Colonic mucosa (tissue), 4 donors: ENCODE results near the gene HOXA4. TPM values are rescaled to one million over a fixed set of nuclear protein-coding genes. Genes with fewer than 3 reads are reported as not detected.
A peak's percentile ranks its signal among the peaks of the same experiment; 100 is the strongest.

Experiments used
- DNase-seq: peaks from one replicate; pipeline ENCODE4 v3.0.0-alpha.2; 2020
- H3K27ac ChIP-seq: fragments of 200-600 bp; one replicate; pipeline ENCODE4 v1.8.0; 2021
- H3K27me3 ChIP-seq: fragments of 200-600 bp; one replicate; pipeline ENCODE4 v1.8.0; 2021
- H3K36me3 ChIP-seq: fragments of 200-600 bp; one replicate; pipeline ENCODE4 v1.8.0; 2021
- H3K4me1 ChIP-seq: fragments of 200-600 bp; one replicate; pipeline ENCODE4 v1.8.0; 2021; ENCODE audit warnings: mild to moderate bottlenecking
- H3K4me3 ChIP-seq: fragments of 200-600 bp; one replicate; pipeline ENCODE4 v1.8.0; 2021
- H3K9ac ChIP-seq, 2 donors: one replicate each; pipeline ENCODE4 v1.7.0; 2013; ENCODE audit warnings: control low read depth in 2 of 2, low read depth in 2 of 2, low read length in 2 of 2
- H3K9me3 ChIP-seq: fragments of 200-600 bp; one replicate; pipeline ENCODE4 v1.8.0; 2021
- intact Hi-C: fragments of 100-400 bp; cut with DNase I; formaldehyde crosslinking; loops from one replicate; pipeline ENCODE4 v1.14.1; 2022
- total RNA-seq, 2 donors: library from RNA; stranded (reverse); fragmentation: NEBNext Ultra II Directional in 1 of 2; extraction: Animal tissue kit (Norgen Biotek cat#: 25700) in 1 of 2; gene quantifications; one replicate each; pipeline ENCODE4 v1.2.1, GENCODE V29; 2021
- TF ChIP-seq, protein P1 (sequence below): fragments of 200-600 bp; IDR thresholded peaks from one replicate; pipeline ENCODE4 v1.8.0; 2022; ENCODE audit warnings: antibody characterized with exemption, mild to moderate bottlenecking
- donor health status: healthy.
- donor health status: DM: no; HTN: no; CAD: no.
- donor health status: DM: no; HTN: no; CAD: no.

HOXA4 gene
- total RNA-seq, 2 donors from 2014 or later, result 3.3 to 4.5 TPM

DNA sequence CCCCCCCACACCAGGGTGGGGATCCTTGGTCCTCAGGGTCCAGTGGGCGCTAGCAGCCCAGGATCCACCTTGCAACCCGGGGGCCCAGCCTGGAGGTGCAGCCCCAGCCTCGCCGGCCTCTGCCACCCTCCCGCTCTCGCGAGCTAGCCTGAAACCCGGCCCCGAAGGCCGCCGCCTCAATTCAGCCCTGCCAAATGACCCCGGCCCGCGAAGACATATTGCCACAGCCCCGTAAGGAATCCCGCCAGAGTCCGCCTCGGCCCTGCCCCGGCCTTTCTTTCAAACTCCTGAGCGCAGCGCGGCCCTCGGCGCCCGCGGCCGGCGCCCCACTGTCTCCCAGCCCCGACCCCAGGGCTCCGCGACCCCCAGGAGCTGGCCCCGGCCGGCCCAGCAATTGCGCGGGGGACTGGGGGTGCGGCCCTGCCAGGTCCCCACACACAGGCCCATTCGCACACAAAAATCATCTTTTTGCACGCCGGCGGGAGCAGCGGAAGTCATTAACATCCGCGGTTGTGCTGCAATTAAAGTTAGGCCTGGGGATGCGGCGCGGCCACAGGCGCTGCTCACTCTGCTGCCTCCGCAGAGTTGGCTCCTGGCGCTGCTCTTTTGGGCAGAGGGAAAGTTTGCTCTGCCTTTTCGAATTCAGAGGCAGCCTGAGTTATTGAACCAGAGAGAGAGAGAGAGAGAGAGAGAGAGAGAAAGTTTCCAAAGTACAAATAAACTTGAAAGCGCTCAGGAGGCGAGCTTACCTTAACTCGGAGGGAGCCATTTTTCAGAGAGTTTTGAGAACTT is 9.0 kb upstream of the HOXA4 start:
- peak overlapping the region; percentile 48 for H3K4me3 ChIP-seq
- intact Hi-C loops, result loop anchor here (5.0 kb wide), 1 partner anchor 32 kb away; no protein-coding TSS in a partner anchor
- H3K36me3 ChIP-seq, result no peaks in the 10 kb centered on the region
- TF ChIP-seq, protein P1, sequence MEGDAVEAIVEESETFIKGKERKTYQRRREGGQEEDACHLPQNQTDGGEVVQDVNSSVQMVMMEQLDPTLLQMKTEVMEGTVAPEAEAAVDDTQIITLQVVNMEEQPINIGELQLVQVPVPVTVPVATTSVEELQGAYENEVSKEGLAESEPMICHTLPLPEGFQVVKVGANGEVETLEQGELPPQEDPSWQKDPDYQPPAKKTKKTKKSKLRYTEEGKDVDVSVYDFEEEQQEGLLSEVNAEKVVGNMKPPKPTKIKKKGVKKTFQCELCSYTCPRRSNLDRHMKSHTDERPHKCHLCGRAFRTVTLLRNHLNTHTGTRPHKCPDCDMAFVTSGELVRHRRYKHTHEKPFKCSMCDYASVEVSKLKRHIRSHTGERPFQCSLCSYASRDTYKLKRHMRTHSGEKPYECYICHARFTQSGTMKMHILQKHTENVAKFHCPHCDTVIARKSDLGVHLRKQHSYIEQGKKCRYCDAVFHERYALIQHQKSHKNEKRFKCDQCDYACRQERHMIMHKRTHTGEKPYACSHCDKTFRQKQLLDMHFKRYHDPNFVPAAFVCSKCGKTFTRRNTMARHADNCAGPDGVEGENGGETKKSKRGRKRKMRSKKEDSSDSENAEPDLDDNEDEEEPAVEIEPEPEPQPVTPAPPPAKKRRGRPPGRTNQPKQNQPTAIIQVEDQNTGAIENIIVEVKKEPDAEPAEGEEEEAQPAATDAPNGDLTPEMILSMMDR, result no peak
- H3K4me1 ChIP-seq, result peaks cover 11% of the 10 kb centered on the region
- peak; percentile 52 for DNase-seq
- no peaks in the 10 kb centered on the region for H3K9me3 ChIP-seq
- peak overlapping the region; percentile 58 to 77 for H3K9ac ChIP-seq
- H3K27ac ChIP-seq, result peak overlapping the region; percentile 84
- H3K27me3 ChIP-seq, result no peaks in the 10 kb centered on the region

DNA sequence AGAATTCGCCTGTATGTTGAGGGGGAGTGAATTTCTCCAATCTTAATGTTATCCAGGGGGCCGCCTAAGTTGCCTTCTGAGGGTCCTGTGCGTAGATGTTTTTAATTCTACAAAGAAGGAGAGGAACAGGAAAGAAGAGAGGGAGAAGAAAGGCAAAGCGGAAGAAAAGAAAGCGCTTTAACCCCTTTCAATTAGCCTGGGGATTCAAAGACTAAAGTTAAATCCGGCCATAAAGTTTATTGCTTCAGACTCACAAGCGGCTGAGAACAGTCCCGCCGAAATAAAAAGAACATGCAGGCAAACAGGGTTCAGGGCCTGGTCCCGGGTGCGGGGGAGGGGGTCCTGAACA is 8.4 kb upstream of the HOXA4 start:
- H3K9me3 ChIP-seq, result no peaks in the 10 kb centered on the region
- peaks cover 9% of the 10 kb centered on the region for H3K4me1 ChIP-seq
- peak overlapping the region; percentile 84 for H3K27ac ChIP-seq
- intact Hi-C loops, result no loop called here
- H3K27me3 ChIP-seq, result no peaks in the 10 kb centered on the region
- no peak for DNase-seq
- H3K9ac ChIP-seq, result peak overlapping the region; percentile 58 to 77
- H3K4me3 ChIP-seq, result peak overlapping the region; percentile 48
- TF ChIP-seq, protein P1, result no peak
- H3K36me3 ChIP-seq, result no peaks in the 10 kb centered on the region

DNA sequence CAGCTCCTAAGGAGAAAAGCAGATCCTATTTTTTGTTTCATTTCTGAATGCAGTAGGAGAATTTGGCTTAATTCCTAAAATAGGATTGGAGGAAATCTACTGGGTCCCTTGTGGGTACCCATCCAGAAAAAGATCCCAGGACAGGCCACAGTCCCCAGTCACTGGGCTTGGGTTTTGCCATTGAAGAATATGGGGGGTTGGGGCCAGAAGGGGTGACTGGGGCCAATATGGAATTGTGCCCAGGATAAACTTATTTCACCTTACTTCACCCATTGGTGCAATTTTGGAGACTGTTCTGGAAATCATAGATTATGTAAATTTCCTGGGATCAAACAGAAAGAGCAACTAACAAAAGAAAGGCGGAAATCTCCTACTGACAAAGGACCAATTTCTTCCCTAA is 7.9 kb upstream of the HOXA4 start:
- Histone ChIP-seq H3K27ac (peak overlapping the region; percentile 84), H3K4me3 (peak overlapping the region; percentile 48), H3K36me3 (no peaks in the 10 kb centered on the region), H3K4me1 (peaks cover 9% of the 10 kb centered on the region), H3K27me3 (no peaks in the 10 kb centered on the region), H3K9ac (peak overlapping the region in 1 of 2 donors; percentile 58), H3K9me3 (no peaks in the 10 kb centered on the region)
- intact Hi-C loops, result no loop called here
- DNase-seq, result peak; percentile 20
- TF ChIP-seq, protein P1, result no peak

DNA sequence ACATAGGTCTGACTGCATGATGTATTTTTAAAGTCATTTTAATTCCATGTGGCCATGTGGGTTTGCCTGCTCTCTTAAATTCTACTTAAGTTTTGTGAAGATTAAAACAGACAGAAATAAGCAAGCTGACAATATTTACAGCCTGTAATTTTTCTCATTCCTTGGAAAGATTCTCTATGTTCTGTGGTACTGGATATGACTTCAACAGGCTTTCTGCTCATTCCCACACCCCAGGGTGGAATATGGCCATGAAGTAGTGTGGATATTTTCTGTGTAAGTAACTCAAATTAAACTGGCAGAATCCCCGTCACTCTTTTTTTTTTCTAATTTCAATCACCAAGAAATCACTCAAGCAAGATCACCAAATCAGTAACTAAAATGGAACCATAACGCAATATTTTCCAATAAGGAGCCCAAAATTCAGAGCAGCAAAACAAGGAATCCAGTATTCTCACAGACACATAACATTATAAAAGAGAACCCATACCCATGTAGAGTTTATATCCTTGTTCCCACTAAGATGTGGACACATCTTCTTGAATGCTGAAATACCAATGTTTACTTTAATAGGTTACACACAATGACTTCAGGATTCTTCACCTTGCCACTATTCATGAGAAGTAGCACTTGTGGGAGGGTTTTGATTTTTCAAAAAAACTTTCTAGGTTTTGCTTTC is 7.2 kb upstream of the HOXA4 start:
- peak overlapping the region; percentile 84 for H3K27ac ChIP-seq
- peak overlapping the region in 1 of 2 donors; percentile 58 for H3K9ac ChIP-seq
- no peaks in the 10 kb centered on the region for H3K27me3 ChIP-seq
- TF ChIP-seq, protein P1, result no peak
- no peaks in the 10 kb centered on the region for H3K36me3 ChIP-seq
- intact Hi-C loops, result no loop called here
- peak; percentile 22 for DNase-seq
- H3K4me1 ChIP-seq, result peaks cover 9% of the 10 kb centered on the region
- H3K9me3 ChIP-seq, result no peaks in the 10 kb centered on the region
- no peak overlapping the region for H3K4me3 ChIP-seq

DNA sequence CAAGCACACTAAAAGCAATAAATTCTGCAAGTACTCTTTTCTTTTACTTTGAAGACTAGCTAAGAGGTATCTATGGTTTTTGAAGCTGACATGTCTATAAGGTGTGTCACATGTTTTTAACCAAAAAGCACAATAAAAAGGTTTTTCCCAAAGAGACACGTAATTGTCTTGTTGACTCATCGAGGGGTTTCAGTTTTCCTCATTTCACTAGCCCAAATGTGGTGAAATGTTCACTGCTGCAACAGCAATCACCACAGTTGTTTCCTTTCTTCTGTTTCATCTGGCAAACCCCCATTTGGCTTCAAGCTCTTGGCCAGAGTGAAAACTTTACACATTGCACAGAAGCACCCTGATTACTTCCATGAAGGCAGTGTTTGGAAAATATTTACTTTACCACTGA is 3.8 kb upstream of the HOXA4 start:
- TF ChIP-seq, protein P1, result no peak
- peaks cover 9% of the 10 kb centered on the region for H3K4me1 ChIP-seq
- intact Hi-C loops, result no loop called here
- H3K9me3 ChIP-seq, result no peaks in the 10 kb centered on the region
- peak; percentile 53 for DNase-seq
- H3K27me3 ChIP-seq, result no peaks in the 10 kb centered on the region
- no peaks in the 10 kb centered on the region for H3K36me3 ChIP-seq
- no peak overlapping the region for H3K4me3 ChIP-seq
- H3K9ac ChIP-seq, result peak overlapping the region in 1 of 2 donors; percentile 64
- H3K27ac ChIP-seq, result peak overlapping the region; percentile 19
